Adipocyte (in vitro differentiated cells): Measurements from ENCODE around the gene DGKI.

Experiments
- DNase-seq: peaks from one replicate; pipeline ENCODE4 v3.0.0-alpha.2; 2015; ENCODE audit warnings: low read depth
- H3K27me3 ChIP-seq: replicated peaks from 2 replicates; pipeline ENCODE4 v1.7.0; 2013; ENCODE audit warnings: mild to moderate bottlenecking, low read length, moderate library complexity; ENCODE audit not compliant: control insufficient read depth, insufficient read depth
- H3K36me3 ChIP-seq: 2 replicates; pipeline ENCODE4 v1.7.0; 2013; ENCODE audit warnings: low read length, mild to moderate bottlenecking, moderate library complexity; ENCODE audit not compliant: control insufficient read depth, insufficient read depth, severe bottlenecking
- H3K4me1 ChIP-seq: 2 replicates; pipeline ENCODE4 v1.7.0; 2013; ENCODE audit warnings: mild to moderate bottlenecking, low read length, moderate library complexity; ENCODE audit not compliant: control insufficient read depth, insufficient read depth
- H3K4me3 ChIP-seq: 2 replicates; pipeline ENCODE4 v1.7.0; 2013; ENCODE audit warnings: mild to moderate bottlenecking, low read length, moderate library complexity
- H3K9ac ChIP-seq: 2 replicates; pipeline ENCODE4 v1.7.0; 2013; ENCODE audit warnings: mild to moderate bottlenecking, low read length, moderate library complexity
- H3K9me3 ChIP-seq: 2 replicates; pipeline ENCODE4 v1.7.0; 2013; ENCODE audit warnings: mild to moderate bottlenecking, low read length, moderate library complexity; ENCODE audit not compliant: control insufficient read depth

The DGKI gene

DNA sequence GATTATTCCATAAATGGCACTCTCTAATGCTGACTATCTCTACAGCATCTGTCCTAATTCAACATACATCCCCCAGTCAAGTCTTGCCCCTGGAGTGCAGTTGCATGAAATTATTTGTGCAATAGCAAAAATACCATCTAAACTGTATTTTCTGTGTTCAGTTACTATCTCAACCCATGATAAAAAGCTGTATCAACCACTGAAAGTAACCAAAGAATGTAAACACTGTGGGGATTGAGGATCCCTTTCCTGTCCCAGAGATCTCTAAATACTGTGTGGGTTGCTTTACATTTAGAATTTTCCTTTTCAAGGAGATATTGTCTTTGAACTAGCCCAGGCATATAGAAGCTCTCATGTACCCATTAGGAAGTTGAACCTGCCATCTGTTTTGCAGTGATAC, 23.9 kb upstream of the DGKI start:
- Histone ChIP-seq H3K27me3 (no peaks in the 10 kb centered on the region), H3K9ac (peak overlapping the region; percentile 53), H3K4me3 (no peak overlapping the region), H3K9me3 (no peaks in the 10 kb centered on the region), H3K4me1 (peaks cover 51% of the 10 kb centered on the region), H3K36me3 (peaks cover 27% of the 10 kb centered on the region)
- DNase-seq = no peak

DNA sequence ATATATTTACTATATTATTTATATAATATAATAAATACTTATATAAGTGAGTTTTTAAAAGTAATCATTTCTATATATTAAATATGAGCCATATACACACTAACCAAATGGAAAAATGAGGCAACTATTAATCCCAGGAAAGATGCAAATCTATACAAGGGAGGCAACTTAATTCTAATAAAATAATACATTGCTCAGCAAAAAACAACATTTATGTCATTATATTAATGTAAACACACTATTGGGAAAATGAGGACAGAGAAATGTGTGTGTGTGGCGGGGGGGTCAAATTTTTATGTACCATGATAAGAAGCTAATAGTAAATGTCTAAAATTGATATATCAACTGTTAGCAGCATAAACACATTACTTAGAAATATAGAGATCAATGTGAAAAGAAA, 23.3 kb upstream of the DGKI start:
- H3K4me1 ChIP-seq = peaks cover 46% of the 10 kb centered on the region
- peaks cover 30% of the 10 kb centered on the region for H3K36me3 ChIP-seq
- no peak overlapping the region for H3K9ac ChIP-seq
- H3K27me3 ChIP-seq = no peaks in the 10 kb centered on the region
- H3K9me3 ChIP-seq = no peaks in the 10 kb centered on the region
- no peak overlapping the region for H3K4me3 ChIP-seq
- no peak for DNase-seq

DNA sequence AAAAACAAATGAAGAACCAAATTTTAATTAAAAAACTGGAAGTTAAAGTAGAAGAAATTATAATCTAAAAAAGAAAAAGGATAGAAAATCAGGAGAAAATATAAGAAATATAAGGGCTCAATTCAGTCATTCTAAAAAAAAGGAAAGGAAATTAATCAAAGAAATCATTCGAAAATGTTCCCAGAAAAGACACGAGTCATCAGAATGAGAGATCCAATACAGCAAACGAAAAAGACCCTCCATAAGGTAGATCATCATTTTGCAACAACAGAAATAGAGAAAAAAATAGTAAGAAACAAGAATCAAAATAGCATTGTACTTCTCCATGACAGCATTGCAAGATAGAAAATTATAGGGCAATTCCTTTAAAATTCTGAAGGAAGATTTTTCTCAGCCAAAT, 22.5 kb upstream of the DGKI start:
- no peak for DNase-seq
- no peaks in the 10 kb centered on the region for H3K9me3 ChIP-seq
- no peaks in the 10 kb centered on the region for H3K27me3 ChIP-seq
- peaks cover 38% of the 10 kb centered on the region for H3K36me3 ChIP-seq
- H3K4me1 ChIP-seq = peaks cover 40% of the 10 kb centered on the region
- H3K9ac ChIP-seq = no peak overlapping the region
- no peak overlapping the region for H3K4me3 ChIP-seq

DNA sequence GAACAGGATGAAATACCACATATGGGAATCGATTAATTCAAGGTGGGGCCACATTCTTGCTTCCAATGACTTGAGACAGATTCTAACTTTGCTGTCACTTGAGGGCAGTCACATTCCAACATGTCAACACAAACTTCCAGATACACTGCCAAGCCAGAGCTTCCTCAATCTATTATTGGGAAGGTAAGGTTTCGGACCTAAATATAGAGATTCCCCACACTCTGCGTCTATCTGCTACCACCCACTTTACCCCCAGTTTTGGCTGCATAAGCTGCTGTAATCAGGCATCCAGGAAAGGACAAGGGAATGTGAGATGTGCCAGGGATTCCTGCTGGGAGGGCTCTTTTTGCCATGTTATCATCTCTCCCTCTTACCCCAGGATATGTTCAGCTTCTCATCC, 20.5 kb upstream of the DGKI start:
- DNase-seq = no peak
- H3K4me3 ChIP-seq = no peak overlapping the region

DNA sequence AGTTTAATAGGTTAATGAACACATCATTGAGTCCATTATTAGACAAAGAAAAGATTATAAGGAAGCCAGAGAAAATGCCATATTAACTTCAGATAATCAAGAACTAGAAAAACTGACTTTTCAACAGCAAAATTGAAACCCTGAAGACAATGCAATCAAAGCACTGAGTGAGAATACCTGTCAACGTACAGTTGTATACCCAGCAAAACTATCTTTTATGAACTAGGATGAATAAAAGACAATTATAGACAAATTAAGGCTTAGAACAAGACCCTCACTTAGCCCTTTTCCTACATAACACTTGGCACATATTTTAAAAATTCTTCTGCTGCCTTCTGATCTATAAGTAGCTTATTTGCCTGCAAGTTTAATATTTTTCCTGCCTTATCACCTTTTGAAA, 19.0 kb upstream of the DGKI start:
- Histone ChIP-seq H3K27me3 (no peaks in the 10 kb centered on the region), H3K9me3 (no peaks in the 10 kb centered on the region), H3K9ac (no peak overlapping the region), H3K4me3 (no peak overlapping the region), H3K36me3 (peaks cover 60% of the 10 kb centered on the region), H3K4me1 (peaks cover 13% of the 10 kb centered on the region)
- no peak for DNase-seq

More for the DNA sequence above, 20.5 kb upstream of the DGKI start:
- Histone ChIP-seq H3K36me3 (peaks cover 53% of the 10 kb centered on the region), H3K9me3 (no peaks in the 10 kb centered on the region), H3K27me3 (no peaks in the 10 kb centered on the region), H3K4me1 (peaks cover 26% of the 10 kb centered on the region), H3K9ac (no peak overlapping the region)

DNA sequence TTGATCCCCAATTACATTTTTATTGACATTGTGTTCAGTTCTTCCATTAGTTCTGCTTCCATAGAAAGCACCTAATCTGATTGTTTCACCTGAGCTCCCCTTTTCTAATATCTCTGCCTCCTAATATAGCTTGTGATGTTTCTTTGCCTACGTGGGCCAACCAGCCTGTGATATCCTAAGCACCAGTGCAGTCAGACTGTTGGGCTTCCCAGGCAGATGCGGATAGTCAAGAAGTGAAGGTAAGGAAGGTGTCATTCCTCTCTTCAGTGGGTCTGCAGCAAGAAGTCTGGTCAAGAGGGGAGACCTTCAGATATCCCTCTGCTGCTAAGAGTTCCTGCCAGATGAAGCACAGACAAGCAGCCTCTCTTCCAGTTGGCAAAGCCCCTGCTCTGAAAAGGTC, 16.2 kb upstream of the DGKI start:
- H3K4me3 ChIP-seq = no peak overlapping the region
- H3K9ac ChIP-seq = no peak overlapping the region
- peaks cover 6% of the 10 kb centered on the region for H3K4me1 ChIP-seq
- no peak for DNase-seq
- H3K9me3 ChIP-seq = no peaks in the 10 kb centered on the region
- no peaks in the 10 kb centered on the region for H3K27me3 ChIP-seq
- peaks cover 63% of the 10 kb centered on the region for H3K36me3 ChIP-seq

DNA sequence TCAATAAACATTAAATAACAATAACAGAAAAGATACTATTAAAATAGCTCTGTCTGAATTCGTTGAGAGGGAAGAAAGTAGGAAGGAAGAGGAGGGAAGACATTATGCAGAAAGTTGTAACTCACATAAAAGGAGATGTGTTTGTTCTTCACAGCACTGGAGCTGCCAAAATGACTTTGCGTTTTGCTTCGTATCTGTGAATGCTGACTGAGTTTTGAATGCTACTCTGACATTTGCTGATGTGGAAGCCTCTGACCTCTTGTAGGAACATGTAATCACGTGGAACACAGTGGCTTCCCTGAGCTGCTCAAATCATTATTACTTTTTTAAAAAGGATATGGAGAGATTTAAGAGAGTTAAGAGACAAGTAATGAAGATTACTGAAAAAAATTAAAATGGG, 15.6 kb upstream of the DGKI start:
- no peak overlapping the region for H3K9ac ChIP-seq
- no peaks in the 10 kb centered on the region for H3K9me3 ChIP-seq
- H3K36me3 ChIP-seq = peaks cover 61% of the 10 kb centered on the region
- DNase-seq = no peak
- no peaks in the 10 kb centered on the region for H3K27me3 ChIP-seq
- H3K4me1 ChIP-seq = peaks cover 6% of the 10 kb centered on the region
- H3K4me3 ChIP-seq = no peak overlapping the region

DNA sequence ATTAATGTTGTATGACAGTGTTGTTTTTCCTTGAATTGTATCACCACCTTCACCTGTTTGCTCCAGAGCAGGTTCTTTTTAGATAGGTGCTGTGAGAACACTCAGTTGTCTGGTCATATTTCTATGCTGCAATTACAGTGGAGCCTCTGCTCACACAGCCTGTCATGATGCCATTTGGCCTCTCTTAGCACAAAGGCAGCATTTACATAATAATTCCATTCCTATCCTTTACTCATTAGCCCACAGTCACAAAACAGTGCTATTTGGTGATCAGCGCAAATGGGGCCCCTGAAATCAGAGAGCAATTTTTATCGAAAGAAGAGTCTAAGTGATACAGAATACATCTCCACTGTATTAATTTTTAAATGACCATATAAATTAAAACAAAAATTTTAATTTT, 13.8 kb upstream of the DGKI start:
- no peak for DNase-seq
- H3K27me3 ChIP-seq = no peaks in the 10 kb centered on the region
- H3K9ac ChIP-seq = no peak overlapping the region
- H3K9me3 ChIP-seq = no peaks in the 10 kb centered on the region
- peaks cover 44% of the 10 kb centered on the region for H3K36me3 ChIP-seq
- H3K4me3 ChIP-seq = no peak overlapping the region
- peaks cover 6% of the 10 kb centered on the region for H3K4me1 ChIP-seq

DNA sequence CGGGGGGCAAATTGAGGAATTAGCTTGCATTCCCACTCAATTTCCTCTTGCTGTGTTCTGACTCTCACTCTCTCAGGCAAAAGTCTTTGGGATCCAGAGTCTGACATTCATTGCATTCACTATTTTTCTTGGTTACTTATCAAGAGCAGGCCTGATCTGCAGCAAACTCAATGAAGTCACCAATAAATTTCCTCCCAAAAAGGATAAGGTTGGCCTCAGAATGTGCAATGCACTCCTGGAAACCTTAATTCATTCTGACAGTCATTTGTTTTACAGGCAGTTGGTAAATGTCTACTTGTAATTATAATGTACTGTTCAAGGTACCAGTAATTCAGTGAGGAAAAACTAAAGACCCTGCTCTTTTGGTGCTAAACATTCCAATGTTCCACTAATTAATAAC, 6.3 kb upstream of the DGKI start:
- Histone ChIP-seq H3K9ac (no peak overlapping the region), H3K27me3 (no peaks in the 10 kb centered on the region), H3K4me1 (no peaks in the 10 kb centered on the region), H3K36me3 (peaks cover 4% of the 10 kb centered on the region), H3K4me3 (no peak overlapping the region), H3K9me3 (no peaks in the 10 kb centered on the region)
- peak; percentile 28 for DNase-seq

DNA sequence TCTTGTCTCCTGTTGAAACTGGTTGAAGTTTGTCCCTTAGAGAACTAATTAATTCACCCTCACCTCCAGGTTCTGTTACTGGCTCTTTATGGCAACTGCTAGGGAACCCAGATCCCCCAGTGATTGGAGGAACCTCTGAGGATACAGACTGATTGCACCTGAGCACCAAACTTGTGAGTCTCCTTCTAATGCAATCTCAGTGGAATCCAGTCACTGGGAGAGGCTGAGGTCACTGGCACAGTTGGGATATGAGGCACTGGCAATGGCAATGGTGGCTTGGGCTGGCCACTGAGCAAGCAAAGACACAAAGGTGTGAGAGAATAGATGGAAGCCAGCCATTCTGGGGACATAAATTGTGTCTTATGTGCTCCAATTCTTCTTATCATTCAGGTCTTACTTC, 5.3 kb upstream of the DGKI start:
- Histone ChIP-seq H3K27me3 (no peaks in the 10 kb centered on the region), H3K4me1 (no peaks in the 10 kb centered on the region), H3K36me3 (peaks cover 4% of the 10 kb centered on the region), H3K4me3 (no peak overlapping the region), H3K9ac (no peak overlapping the region), H3K9me3 (no peaks in the 10 kb centered on the region)
- no peak for DNase-seq

DNA sequence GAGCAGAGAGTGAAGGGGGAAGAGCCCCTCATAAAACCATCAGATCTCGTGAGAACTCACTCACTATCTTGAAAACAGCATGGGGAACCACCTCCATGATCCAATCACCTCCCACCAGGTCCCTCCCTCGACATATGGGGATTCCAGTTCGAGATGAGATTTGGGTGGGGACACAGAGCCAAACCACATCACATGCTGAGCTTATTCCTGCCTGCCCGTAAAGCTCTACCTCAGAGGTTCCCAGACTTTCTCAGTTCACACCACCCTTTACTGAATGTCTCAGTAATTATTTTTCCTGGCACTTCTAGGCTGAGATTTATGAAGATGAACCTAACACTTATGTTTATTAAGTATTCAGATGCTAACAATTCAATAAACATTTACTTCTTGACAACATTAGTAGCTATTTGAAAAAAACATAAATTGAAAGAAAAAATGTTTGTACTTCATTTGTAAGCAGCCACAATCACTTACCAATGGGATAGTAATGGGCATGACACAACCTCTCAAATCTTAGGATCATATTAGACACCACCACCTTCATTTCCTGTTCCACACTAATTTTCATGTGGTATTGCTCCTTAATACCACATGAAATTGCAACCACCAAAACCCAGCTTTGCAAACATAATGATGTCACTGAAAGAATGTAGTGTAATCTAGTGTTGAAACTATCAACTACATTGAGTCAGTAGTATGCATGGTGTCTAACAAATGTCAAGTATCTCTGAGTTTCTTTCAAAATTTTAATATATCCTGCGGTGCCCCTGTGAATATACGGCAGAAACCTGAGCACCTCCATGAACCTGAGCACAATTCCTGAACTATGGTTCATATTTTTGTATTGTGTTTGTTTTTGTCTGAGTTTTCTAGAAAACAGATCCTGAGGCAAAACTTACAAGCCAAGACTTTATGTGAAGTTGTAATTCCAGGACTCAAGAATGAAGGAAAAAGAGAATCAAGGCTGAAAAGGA, 4.5 kb upstream of the DGKI start:
- peak; percentile 43 for DNase-seq
- Histone ChIP-seq H3K9ac (no peak overlapping the region), H3K9me3 (no peaks in the 10 kb centered on the region), H3K27me3 (no peaks in the 10 kb centered on the region), H3K4me3 (no peak overlapping the region), H3K4me1 (peaks cover under 1% of the 10 kb centered on the region), H3K36me3 (peaks cover 4% of the 10 kb centered on the region)

DNA sequence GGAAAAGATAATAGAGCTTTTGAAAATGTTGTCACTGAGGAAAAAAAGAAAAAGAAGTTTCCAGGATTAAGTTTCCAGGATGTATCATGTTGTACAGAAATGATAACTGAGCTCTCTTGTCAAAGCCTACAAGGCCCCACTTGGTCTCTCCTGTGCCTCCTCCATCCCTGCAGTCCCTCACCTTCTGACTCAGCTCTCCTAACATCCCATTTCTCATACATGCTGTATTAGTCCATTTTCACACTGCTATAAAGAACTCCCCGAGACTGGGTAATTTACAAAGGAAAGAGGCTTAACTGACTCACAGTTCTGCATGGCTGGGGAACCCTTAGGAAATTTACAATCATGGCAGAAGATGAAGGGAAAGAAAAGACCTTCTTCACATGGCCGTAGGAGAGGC, 3.8 kb upstream of the DGKI start:
- Histone ChIP-seq H3K4me3 (no peak overlapping the region), H3K4me1 (peaks cover 7% of the 10 kb centered on the region), H3K9me3 (no peaks in the 10 kb centered on the region), H3K9ac (no peak overlapping the region), H3K27me3 (no peaks in the 10 kb centered on the region), H3K36me3 (peaks cover 4% of the 10 kb centered on the region)
- DNase-seq = no peak
